LNCaP clone FGC (cell line): ENCODE data around the gene CLDN6.

Experiments
- DNase-seq: peaks from one replicate; pipeline ENCODE4 v3.0.0-alpha.2; 2011; ENCODE audit warnings: low read depth
- H3K4me3 ChIP-seq: 2 replicates; pipeline ENCODE4 v1.5.1; 2011; ENCODE audit warnings: mild to moderate bottlenecking, low read depth, low read length, control low read depth
- TF ChIP-seq, protein P1 (sequence below): IDR thresholded peaks from 2 replicates; pipeline ENCODE4 v1.5.1; 2012; ENCODE audit warnings: mild to moderate bottlenecking; ENCODE audit not compliant: control insufficient read depth, insufficient read depth; ENCODE audit errors: extremely low read depth

CLDN6 gene

DNA sequence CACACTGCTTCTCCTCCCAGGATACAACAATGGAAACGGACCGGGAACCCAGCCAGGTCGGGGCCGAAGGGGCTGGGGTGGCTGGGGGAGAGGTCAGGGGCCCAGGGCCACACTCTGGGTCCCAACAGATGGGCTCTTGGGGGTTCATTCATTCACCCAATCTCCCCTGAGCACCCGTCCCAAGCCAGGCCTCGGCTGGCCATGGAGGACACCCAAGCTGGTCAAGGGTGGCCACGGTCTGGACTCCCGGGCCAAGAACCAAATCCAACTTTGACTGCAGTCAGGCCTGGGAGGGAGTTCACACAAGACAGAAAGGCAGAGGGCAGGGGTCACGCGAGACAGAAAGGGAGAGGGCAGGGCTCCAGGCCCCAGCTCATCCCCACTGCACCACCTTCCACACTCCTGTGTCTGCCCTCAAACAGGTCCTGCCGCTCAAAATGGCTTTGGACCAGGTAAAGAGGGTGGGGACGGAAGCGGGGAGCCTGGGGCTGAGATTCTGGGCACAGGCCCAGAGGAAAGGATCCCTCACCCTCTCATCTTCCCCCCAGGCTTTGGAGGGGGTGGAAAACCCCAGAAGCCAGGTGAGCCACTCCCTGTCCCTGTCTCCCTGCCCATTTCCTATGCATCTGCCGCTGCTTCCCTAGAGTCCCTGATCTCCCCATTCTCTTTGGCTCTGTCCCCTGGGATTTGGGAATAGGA lies 25.5 kb downstream of the CLDN6 start:
- H3K4me3 ChIP-seq, result no peak overlapping the region
- TF ChIP-seq, protein P1, sequence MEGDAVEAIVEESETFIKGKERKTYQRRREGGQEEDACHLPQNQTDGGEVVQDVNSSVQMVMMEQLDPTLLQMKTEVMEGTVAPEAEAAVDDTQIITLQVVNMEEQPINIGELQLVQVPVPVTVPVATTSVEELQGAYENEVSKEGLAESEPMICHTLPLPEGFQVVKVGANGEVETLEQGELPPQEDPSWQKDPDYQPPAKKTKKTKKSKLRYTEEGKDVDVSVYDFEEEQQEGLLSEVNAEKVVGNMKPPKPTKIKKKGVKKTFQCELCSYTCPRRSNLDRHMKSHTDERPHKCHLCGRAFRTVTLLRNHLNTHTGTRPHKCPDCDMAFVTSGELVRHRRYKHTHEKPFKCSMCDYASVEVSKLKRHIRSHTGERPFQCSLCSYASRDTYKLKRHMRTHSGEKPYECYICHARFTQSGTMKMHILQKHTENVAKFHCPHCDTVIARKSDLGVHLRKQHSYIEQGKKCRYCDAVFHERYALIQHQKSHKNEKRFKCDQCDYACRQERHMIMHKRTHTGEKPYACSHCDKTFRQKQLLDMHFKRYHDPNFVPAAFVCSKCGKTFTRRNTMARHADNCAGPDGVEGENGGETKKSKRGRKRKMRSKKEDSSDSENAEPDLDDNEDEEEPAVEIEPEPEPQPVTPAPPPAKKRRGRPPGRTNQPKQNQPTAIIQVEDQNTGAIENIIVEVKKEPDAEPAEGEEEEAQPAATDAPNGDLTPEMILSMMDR, result no peak
- no peak for DNase-seq

- DNase-seq, result no peak
- TF ChIP-seq, protein P1, result no peak
- no peak overlapping the region for H3K4me3 ChIP-seq
Observed at GRCh38 chr16:2991566-2992261, 26.3 kb downstream of the CLDN6 start.

DNA sequence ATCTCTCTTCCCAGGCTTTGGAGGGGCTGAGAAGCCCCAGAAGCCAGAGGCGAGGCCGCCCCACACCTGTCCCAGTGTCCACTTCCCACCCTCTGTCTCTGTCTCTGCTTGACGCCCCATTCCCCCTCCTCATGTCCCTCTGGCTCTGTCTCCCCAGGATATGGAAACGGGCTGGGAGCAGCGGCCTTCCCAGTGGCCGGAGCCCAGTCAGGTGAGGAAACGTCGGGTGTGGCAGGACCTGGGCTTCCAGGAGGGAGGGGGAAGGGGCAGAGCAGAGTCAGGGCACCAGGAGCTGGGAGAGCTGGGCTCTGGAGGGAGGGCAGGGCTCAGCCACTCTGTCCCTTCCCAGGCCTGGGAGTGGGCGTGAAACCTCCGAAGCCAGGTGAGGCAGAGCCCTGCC lies 27.1 kb downstream of the CLDN6 start:
- DNase-seq, result no peak
- no peak overlapping the region for H3K4me3 ChIP-seq
- TF ChIP-seq, protein P1, result no peak

GRCh38 chr16:2988590-2989099 lies 29.3 kb downstream of the CLDN6 start:
- no peak for DNase-seq
- no peak overlapping the region for H3K4me3 ChIP-seq
- TF ChIP-seq, protein P1, result no peak

DNA sequence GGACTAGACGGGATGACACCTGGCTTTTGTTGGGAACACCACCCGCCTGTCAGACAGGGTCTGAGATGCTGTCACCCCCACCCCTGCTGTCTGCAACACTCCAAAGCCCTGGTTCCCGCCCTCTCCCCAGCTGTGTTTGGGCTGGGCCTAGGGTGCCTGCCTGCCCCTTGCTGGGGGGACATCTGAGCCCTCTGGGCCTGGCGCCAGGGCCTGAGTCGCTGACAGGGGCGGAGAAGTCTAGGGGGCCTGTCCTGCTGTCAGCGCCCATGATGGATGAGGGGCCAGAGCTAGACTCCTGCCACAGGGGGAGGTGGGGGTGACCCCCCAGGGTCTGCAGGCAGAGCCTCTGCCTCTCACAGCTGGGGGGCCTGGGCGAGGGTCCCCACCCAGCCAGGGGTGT lies 30.1 kb downstream of the CLDN6 start:
- TF ChIP-seq, protein P1, result no peak
- H3K4me3 ChIP-seq, result no peak overlapping the region
- no peak for DNase-seq

DNA sequence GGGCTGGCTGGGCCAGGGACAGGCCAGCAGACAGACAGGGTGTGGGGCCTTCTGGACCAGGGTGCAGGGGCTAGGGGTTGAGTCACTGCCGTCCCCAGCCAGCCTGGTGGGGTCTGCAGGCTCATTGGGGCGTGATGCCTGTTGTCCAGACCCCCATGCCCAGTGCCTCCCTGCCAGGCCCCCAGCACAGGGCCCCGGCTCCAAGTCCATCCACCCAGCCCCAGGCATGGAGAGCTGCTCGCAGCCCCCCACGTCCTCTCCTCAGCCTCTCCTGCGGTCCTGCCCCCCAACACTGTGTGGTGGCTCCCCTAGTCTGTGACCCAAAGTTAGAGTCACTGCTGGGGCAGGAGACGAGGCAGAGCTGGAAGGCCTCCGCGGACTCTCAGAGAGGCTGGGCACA lies 30.7 kb downstream of the CLDN6 start:
- TF ChIP-seq, protein P1, result no peak
- H3K4me3 ChIP-seq, result no peak overlapping the region

More for the DNA sequence above, 30.7 kb downstream of the CLDN6 start:
- no peak for DNase-seq
